Activated CD4-positive, alpha-beta T cell treated with anti-CD3 and anti-CD28 coated beads, Interleukin-2, amount 50 U/mL, for 24 hours (primary cell): ENCODE measurements around the gene TACC2.
"Not testable (repeated sequence)": the region's sequence is repeated elsewhere in the genome, so short reads cannot be mapped to it uniquely, and the experiment has no call there.

ENCODE experiments used
- DNase-seq, 2 donors: peaks; one replicate each; pipeline ENCODE4 v3.0.0-alpha.2; 2020; ENCODE audit warnings: low read depth in 1 of 2, low spot score in 1 of 2

The TACC2 gene

DNA sequence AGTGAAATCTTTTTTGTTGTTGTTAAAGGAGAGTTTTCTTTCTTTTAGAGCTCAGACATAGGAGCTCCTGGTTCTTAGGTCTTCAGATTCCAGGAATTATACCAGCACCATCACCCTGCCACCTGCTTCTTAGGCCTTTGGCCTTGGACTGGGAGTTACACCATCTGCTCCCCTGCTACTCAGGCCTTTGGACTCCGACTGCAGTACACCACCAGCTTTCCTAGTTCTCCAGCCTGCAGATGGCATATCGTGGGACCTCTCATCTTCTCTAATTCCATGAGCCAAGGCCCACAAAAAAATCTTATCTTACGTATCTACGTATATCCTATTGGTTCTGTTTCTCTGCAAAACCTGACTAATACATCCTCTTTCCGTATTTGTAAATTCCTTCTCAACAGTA, 5.1 kb upstream of the TACC2 start:
- DNase-seq: no peak

DNA sequence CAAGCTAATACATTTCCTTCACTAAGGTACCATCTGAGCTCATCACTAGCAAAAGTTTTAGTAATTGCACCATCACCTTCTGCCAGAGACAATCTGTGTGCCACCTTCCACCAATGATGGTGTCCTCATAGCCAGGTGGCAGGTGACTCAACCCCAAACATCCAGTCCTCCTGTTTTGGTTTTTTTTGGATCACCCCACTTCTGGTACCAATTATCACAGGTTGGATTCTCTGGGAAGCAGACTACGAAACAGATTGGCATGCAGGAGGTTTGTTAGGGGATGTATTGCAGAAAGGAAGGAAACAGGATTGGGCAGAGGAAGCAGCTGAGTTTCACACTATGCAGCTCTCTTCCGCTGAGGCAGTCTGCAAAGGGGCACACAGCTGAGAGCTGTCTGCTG, 4.5 kb upstream of the TACC2 start:
- no peak for DNase-seq

DNA sequence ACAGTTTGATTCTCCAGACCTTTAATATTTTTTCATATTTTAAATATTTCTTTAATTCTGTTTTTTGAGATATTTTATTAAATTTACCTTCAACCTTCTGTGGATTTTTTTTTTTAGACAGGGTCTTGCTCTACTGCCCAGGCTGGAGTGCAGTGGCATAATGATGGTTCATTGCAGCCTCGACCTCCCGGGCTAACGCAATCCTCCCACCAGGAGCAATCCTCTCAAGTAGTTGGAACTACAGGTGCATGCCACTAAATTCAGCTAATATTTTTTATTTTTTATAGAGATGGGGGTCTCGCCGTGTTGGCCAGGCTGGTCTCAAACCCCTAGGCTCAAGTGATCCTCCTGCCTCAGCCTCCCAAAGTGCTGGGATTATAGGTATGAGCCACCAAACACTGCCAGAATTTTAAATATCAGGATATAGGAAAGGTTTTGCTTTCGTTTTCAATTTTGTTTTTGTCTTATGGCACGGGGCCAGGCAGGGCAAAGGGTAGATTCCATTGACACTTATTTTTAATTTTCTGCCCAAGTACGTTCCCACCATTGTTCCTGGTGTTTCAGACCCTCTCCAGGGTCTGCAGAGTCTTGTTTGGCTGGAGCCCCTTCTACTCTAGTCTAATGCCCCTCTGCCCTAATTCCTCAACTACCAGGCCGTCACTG, 1.2 kb downstream of the TACC2 start:
- DNase-seq: no peak

DNA sequence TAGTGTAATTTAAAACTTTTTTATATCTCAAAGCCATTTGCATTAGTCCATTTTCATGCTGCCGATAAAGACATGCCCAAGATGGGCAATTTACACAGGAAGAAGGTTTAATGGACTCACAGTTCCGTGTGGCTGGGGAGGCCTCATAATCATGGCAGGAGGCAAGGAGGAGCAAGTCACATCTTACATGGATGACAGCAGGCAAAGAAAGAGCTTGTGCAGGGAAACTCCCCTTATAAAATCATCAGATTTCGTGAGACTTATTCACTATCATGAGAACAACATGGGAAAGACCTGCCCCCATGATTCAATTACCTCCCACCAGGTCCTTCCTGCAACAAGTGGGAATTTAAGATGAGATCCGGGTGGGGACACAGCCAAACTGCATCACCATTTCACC, 2.8 kb downstream of the TACC2 start:
- not testable (repeated sequence) for DNase-seq

DNA sequence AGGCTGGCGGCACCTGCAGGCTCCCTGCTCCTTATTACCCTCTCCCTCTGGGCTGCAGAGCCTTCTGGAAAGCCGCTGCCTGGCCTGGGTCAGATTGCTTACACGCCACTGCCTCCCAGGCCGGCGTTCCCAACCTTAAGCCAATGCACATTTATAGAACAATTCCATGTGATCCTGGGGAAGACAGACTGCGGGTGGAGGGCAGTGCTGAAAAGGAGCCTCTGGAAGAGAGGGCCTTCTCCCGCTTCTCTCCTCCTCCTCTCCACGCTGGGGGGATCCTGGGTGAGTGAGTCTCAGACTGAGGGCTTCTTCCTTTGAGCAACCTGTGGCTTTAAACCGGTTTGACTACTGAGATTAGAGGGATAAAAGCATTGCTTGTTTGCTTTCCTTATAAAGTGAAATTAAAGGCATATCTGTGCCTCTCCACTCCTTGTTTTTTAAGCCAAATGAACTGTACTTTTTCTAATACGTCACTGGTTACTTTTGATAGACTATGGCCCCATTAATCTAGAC, 5.5 kb downstream of the TACC2 start:
- DNase-seq: no peak

DNA sequence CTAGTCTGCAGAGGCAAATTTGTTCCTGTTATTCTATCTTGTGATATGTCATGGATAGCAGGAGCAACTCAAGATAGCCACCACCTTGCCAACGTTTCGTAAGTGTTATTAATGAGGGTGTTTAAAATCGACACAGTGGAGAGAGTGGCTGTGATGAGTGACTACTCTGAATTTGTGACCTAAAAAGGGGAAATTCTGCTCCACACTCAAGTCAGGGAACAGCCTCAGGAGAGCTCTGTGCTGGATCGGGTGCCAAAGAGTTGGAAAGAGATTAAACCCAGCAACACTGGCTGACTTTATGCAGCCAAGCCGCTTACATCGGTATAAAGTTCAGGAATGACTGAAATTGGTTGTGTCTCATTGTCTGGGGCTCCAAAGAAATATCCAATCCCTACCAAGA, 9.5 kb downstream of the TACC2 start:
- no peak for DNase-seq

DNA sequence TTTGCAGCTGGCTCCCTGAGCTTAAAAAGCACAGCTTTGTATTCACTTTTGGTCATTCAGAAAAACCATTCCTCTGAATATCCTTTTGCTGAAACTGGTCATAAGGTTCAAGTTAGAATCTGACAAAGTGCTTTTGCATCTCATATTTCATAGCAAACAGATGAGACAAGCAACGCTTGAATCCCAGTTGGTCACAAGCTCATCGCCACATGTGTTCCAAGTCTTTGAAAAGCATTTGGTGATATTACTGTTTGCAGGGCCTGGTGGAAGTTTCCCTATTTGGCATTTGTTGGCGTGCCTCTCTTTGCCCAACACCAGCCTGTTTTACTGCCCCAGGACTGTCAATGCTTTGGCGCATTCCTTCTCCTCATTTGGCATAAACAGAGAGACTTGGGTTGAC, 10.3 kb downstream of the TACC2 start:
- no peak for DNase-seq

DNA sequence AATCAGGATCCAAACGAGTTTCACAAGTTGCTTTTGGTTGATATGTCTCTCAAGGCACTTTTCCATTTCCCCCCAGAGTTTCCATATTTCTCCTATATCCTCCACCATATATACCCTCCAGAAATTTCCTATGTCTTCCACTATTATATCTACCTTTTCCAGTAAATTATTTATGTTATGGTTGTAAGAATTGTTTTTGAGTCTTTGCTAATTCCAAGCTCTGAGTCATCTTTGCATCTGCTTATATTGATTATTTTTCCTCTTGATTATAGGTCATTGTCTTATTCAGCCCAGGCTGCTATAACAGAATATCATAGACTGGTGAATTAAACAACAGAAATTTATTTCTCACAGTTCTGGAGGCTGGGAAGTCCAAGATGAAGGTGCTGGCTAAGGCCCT, 12.7 kb downstream of the TACC2 start:
- DNase-seq: no peak

DNA sequence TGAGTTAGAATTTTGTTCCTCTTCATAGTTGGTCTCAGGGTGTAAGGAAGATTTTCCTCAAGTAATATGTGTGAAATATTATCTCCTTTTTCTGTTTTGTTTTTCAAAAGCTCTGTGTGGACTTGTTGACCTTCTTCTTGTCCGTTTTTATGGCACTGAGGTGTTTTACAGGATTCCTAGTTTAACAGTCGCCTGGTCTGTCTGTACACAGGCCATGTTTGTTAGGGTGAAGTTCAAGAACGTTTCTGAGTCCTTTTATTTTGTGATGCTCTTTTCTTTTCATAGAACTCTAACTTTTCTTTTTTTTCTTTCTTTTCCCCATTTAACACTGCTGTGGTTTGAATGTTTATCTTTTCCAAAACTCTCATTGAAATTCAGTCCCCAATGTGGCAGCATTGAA, 18.5 kb downstream of the TACC2 start:
- no peak for DNase-seq

DNA sequence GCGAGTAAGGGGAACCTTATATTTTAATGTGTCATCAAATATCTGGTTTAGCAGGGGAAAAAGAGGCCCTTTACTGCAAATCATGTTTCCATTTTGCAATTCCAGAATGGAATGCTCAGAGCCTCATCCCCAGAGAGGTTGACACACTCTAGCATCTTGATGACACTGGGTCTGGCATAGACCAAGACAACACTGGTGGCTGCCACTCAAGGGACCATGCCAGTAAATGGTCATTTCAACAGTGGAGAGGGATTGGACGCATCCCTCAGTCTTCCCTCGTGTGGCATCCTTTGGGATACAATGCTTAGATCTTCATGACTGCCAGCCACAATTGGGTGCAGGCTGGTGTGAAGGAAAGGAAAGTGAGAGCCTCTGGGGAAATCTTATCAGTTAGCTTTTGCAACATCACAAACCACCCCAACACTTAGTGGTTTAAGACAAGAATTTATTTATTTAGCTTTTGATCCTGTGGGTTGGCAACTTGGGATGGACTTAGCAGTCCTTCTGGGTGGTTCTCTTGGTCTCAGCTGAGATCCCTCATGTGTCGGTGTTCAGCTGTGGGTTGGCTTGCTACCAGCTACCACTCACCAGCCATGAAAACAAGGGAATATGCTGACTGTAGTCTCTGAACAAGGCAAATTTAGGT, 21.6 kb downstream of the TACC2 start:
- no peak for DNase-seq

DNA sequence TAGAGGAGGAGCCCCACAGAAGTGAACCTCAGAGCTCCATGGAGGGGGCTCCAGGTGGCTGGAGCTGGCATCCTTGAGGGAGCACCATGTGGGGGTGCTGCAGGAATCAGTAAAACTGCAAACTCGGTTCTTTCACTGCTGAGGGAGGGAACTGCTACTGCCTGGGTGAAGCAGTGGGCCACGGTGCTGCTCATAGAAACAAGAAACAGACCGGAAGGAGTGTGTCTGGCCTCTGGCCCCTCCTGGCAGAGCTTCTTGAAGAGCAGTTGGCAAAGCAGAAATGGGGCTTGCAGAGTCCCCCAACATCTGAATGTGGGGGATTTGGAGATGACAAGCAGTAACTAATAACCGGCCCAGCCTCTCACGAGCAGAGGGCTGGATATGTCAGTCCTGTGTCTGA, 23.8 kb downstream of the TACC2 start:
- DNase-seq: no peak

DNA sequence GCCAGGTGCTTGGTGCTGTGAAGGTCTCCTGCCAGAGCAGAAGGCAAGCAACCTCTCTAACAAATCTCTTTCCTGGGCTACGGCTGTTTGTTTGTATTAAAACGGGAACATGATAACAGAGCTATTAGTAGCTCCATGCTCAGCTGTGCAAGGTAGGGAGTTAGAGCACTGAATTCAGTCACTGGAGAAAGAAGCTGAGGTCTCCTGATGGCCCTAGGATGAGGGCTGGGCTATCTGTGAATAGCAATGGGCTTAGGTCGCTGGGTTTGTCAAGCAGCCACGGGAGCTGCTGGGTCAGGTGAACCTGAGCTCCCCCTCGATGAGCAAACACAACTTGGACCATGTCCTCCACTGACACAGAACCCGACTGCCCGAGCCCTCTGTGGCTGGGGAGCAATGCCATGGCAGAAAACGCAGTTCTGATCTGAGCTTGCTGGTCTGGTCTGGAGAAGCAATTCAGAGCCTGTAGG, 24.4 kb downstream of the TACC2 start:
- no peak for DNase-seq

DNA sequence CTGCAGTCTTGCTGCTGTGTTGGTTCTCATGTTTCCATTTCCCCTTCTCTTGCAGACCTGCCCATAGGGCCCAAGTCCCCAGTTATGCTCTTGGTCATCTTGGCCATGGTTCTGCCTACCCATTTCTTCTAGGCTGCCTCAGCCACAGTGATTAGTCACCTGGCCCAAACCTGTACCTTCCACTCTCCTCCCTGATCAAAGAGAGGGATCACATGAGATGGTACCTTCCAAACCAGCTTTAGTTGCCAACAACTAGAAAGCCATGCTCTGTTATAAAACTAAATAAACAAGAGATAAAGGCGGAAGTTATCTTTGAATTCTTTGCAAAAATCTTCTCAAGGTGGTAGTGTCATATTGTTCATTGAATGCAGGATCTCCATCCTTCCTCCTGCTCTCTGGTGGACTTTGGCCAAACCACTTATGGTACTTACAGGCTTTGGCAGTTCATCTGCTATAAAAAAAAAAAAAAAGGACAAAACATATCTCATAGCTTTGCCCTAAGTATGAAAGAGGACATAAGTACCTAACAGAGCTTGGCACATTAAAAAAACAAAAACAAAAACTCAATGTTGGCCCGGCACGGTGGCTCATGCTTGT, 25.8 kb downstream of the TACC2 start:
- DNase-seq: no peak

DNA sequence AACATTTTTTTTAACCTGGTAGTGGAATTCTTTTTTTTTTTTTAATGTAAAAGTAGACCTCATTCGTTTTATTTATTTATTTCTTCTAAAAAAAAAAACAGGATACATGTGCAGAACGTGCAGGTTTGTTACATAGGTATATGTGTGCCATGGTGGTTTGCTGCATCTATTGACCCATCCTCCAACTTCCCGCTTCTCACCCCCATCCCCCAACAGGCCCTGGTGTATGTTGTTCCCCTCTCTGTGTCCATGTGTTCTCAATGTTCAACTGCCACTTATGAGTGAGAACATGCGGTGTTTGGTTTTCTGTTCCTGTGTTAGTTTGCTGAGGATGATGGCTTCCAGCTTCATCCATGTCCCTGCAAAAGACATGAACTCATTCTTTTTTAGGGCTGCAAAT, 29.0 kb downstream of the TACC2 start:
- not testable (repeated sequence) for DNase-seq

DNA sequence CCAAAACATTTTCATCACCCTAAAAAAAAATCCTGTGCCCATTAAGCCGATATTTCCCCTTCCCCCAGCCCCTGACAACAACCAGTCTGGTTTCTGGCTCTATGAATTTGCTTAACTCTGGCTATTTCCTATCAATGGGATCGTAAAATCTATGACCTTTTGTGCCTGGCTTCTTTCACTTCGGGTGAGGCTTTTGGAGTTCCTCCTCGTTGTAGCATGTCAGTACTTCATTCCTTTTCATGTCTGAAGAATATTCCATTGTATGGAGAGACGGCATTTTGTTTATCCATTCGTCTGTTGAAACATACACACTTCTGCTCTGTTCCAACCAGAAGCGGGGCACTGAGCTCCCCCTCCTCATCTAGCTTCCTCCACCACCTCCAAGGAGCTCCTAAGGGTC, 29.5 kb downstream of the TACC2 start:
- DNase-seq: no peak

DNA sequence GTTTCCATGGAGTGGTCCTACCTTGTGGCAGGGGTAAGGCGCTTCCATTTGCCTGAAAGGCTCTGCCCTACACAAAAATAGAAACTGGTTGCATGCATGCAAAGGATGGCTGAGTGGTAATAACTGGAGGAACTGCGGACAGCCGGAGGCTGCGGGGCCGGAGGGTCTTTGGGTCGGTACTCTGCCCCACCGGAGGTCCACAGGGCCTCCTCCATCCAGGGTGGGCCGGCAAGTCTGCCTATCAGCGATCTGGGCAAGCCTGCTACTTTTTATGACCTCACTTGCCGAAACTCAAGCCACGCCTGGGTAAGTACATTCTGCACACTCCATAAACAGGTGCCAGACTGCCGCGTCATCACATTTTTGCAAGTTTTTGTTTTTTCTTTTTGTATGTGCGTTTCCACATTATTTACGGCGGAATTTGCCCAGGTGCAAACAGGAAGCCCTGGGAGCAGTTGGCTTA, 30.0 kb downstream of the TACC2 start:
- DNase-seq: no peak

DNA sequence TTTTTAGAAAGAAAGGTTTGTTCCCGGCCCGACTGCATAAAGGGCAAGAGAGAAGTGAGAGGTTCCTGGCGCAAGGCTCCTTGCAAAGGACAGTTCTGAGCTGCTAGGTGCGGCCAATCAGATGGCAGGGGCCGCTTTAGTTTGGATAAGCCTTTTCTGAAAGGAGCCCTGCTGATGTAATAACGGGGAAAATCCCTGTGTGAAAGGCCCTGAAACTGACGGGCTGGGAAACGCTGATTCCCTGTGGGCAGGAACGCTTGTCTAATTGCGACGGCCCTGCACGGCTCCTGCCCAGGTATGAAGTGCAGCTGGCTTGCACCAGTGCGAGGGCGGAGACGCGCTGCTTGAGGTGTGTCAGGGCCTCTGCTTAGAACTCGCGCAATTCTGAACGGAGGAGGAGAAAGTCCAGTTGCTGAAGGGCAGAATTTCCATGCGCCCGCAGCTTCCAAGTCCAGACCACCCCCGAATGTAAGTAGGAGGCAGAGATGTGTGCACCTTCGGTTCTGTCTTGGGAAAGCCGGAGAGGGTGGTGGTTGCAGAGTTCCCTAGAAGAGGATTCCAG, 30.5 kb downstream of the TACC2 start:
- no peak for DNase-seq

DNA sequence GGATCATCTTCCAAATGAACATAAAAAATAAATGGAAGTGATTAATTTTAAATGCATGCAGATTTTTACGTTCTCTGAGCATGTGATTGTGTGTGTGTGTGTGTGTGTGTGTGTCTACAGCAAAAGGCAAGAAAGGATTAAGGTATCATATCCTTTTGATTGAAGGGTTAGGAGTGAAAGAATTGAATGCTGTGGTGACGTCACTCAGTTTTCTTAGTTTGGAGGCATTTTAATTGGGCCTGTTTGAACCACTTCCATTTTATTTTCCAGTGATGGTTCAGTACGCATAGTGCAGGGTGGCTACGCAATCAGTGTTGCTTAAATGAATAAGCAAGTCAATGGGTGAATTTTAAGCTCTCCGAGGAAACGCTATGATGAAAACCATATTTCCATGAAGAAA, 31.3 kb downstream of the TACC2 start:
- DNase-seq: no peak

DNA sequence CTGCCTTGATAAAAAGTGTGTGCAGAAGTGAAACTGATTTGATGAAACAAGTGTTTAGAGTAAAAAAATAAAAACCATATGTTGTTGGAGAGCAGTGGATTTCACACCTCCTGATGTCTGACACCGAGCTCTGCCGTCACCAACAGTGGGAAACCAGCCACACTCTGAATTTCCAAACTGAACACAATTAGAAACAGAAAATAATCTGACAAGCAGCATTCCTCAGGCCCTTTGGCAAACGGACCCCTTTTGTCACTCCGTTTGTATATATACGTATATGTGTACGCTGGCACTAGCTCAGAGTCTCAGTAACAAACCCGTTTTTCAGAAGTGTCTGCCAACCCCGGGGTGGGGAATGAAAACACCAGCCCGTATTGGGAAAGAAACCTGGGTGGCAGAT, 32.4 kb downstream of the TACC2 start:
- DNase-seq: no peak

DNA sequence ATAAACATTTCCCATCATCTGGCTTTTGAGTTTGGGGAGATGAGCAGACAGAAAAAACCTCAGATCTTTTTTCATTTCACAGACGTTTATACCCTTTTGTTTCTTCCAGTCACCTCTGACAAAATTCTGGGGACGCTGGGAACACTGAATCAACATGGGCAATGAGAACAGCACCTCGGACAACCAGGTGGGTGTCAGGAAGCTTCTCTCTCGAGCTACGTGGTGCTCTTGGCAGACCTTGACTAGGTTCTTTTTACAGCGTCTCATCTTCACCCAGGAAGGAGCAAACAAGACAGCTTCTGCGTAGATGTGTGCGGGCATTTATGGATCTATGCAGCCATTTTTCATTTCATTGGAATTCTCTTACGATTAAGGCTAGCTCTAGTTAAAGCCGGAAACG, 32.9 kb downstream of the TACC2 start:
- DNase-seq: no peak

DNA sequence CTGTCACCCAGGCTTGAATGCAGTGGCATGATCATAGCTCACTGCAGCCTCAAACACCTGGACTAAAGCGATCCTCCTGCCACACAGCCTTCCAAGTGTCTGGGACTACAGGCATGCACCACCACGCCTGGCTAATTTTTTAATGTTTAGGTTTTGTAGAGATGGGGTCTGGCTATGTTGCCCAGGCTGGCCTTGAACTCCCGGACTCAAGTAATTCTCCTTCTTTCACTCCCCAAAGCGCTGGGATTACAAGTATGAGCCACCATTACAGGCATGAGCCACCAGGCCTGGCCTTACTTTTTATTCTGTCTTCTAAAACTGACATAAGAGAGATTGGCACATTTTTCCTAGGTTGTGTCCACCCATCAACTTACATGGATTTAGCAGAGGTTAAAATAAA, 33.3 kb downstream of the TACC2 start:
- DNase-seq: no peak

DNA sequence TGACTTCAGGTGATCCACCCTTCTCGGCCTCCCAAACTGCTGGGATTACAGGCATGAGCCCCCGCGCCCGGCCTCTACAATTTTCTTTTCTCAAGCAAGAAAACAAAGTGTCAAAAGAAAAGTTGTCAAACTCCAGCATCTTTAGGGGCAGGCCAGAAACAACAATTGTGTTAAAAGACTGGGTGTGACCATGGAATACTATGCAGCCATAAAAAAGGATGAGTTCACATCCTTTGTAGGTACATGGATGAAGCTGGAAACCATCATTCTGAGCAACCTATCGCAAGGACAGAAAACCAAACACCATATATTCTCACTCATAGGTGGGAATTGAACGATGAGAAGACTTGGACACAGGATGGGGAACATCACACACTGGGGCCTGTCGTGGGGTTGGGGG, 34.3 kb downstream of the TACC2 start:
- DNase-seq: not testable (repeated sequence)
